Astrocyte (in vitro differentiated cells and primary cell): ENCODE results near the gene ORMDL1.

ENCODE experiments used
- CTCF ChIP-seq: IDR thresholded peaks from 2 replicates; pipeline ENCODE4 v1.5.1; 2011; ENCODE audit warnings: low read depth, mild to moderate bottlenecking, inconsistent platforms, low read length, moderate library complexity; ENCODE audit not compliant: insufficient read depth
- EZH2 ChIP-seq: IDR thresholded peaks from 2 replicates; pipeline ENCODE4 v1.6.1; 2012; ENCODE audit warnings: mild to moderate bottlenecking, low read length, inconsistent platforms; ENCODE audit not compliant: insufficient read depth

GRCh38 chr2:189756311-189756952 is 27.7 kb downstream of the ORMDL1 start:
- TF ChIP-seq CTCF (no peak), EZH2 (no peak)
